ENCODE data around the gene OR6X1. TPM values are rescaled to one million over a fixed set of nuclear protein-coding genes. Genes with fewer than 3 reads are reported as not detected.

OR6X1 gene
- total RNA-seq, 1 donor from 2014 or later, result not detected

DNA sequence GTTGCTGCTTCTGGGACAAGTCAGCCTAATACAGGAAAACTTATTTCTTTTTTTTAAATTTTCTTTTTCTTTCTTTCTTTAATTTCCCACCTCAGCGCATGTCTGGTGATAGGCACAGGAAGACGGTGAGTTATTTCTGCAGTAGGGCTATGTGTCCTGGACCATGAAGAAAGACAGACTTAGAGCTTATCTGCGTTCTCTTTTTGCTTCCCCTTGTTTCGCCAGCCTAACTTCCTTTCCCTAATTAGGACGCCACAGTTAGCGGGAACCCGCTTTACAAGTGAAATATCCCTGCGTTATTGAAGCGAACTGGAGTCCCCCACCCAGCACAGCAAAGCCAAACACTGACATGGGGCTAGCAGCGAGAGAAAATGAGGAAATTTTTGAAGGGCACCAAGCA, 43.2 kb upstream of the OR6X1 start:
- TF ChIP-seq, protein P1, sequence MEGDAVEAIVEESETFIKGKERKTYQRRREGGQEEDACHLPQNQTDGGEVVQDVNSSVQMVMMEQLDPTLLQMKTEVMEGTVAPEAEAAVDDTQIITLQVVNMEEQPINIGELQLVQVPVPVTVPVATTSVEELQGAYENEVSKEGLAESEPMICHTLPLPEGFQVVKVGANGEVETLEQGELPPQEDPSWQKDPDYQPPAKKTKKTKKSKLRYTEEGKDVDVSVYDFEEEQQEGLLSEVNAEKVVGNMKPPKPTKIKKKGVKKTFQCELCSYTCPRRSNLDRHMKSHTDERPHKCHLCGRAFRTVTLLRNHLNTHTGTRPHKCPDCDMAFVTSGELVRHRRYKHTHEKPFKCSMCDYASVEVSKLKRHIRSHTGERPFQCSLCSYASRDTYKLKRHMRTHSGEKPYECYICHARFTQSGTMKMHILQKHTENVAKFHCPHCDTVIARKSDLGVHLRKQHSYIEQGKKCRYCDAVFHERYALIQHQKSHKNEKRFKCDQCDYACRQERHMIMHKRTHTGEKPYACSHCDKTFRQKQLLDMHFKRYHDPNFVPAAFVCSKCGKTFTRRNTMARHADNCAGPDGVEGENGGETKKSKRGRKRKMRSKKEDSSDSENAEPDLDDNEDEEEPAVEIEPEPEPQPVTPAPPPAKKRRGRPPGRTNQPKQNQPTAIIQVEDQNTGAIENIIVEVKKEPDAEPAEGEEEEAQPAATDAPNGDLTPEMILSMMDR (IDR thresholded peaks at IDR 0.05; ENCODE audit: insufficient read depth, low read length, poor library complexity, severe bottlenecking), result no peak
- no peaks in the 10 kb centered on the region for H3K36me3 ChIP-seq (ENCODE audit: control insufficient read depth, insufficient read depth, low read length)
- no peaks in the 10 kb centered on the region for H3K27me3 ChIP-seq (ENCODE audit: control insufficient read depth, insufficient read depth, low read length)
- no peak for DNase-seq (ENCODE audit: low read depth)
- no peak overlapping the region for H3K4me3 ChIP-seq (ENCODE audit: low read depth, low read length)

DNA sequence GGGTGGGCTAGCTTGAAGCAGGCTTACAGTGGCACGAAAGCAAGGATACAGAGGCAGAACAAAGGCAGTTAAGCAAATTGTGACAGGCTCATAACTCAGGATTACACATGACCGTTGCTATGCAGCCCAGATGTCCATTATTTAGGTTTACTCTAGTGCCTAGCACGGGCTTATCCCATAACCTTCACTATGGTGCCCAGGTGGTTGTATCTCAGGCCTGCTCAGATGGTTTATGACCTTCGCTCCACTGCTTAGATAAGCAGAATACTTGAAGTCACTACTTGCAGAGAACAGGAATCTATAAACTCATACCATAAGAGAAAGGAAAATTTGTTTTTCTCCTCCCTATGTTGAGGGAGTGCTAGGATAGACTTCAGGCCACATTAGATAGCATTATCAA, 42.8 kb upstream of the OR6X1 start:
- no peaks in the 10 kb centered on the region for H3K27me3 ChIP-seq (ENCODE audit: control insufficient read depth, insufficient read depth, low read length)
- H3K36me3 ChIP-seq (ENCODE audit: control insufficient read depth, insufficient read depth, low read length), result no peaks in the 10 kb centered on the region
- TF ChIP-seq, protein P1 (IDR thresholded peaks at IDR 0.05; ENCODE audit: insufficient read depth, low read length, poor library complexity, severe bottlenecking), result no peak
- DNase-seq (ENCODE audit: low read depth), result no peak
- no peak overlapping the region for H3K4me3 ChIP-seq (ENCODE audit: low read depth, low read length)

DNA sequence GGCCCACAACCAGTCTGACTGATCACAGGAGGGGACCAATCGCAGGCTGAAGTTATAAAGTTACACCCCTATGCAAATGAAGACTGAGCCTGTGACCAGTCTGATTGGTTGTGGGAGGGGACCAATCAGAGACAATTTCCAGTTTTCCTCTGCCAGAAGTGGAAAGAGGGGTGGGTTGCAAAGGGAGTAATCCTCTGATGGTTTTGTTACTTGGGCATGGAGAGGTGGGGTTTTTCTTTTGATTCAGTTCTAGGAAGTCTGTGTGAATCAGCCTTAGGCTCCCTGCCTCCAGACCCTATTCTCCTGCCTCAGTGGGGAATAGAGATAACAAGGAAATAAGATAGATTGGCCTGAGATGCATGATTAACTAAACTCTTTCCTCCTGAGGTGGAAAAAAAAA, 41.9 kb upstream of the OR6X1 start:
- TF ChIP-seq, protein P1 (IDR thresholded peaks at IDR 0.05; ENCODE audit: insufficient read depth, low read length, poor library complexity, severe bottlenecking), result no peak

DNA sequence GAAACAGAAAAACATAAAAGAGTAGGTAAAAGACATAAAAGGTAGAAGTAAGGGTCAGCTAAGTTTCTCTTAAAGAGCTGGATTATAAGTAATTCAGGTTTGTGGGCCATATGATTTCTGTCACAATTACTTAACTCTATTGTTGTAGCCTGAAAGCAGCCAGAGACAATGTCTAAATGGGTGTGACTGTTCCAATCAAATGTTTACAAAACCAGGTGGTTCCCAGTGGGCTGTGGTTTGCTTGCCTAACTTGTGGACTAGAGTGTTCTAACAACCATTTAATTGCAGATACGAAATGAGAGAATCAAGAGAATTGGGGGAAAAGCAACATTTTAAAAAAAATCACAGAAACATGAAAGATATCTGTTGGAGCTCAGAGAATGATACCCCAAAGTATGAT, 29.2 kb upstream of the OR6X1 start:
- Histone ChIP-seq H3K36me3 (ENCODE audit: control insufficient read depth, insufficient read depth, low read length) (no peaks in the 10 kb centered on the region), H3K27me3 (ENCODE audit: control insufficient read depth, insufficient read depth, low read length) (no peaks in the 10 kb centered on the region), H3K4me3 (ENCODE audit: low read depth, low read length) (no peak overlapping the region)
- TF ChIP-seq, protein P1 (IDR thresholded peaks at IDR 0.05; ENCODE audit: insufficient read depth, low read length, poor library complexity, severe bottlenecking), result no peak
- no peak for DNase-seq (ENCODE audit: low read depth)

More for the DNA sequence above, 41.9 kb upstream of the OR6X1 start:
- DNase-seq (ENCODE audit: low read depth), result no peak
- Histone ChIP-seq H3K36me3 (ENCODE audit: control insufficient read depth, insufficient read depth, low read length) (no peaks in the 10 kb centered on the region), H3K27me3 (ENCODE audit: control insufficient read depth, insufficient read depth, low read length) (no peaks in the 10 kb centered on the region), H3K4me3 (ENCODE audit: low read depth, low read length) (no peak overlapping the region)

DNA sequence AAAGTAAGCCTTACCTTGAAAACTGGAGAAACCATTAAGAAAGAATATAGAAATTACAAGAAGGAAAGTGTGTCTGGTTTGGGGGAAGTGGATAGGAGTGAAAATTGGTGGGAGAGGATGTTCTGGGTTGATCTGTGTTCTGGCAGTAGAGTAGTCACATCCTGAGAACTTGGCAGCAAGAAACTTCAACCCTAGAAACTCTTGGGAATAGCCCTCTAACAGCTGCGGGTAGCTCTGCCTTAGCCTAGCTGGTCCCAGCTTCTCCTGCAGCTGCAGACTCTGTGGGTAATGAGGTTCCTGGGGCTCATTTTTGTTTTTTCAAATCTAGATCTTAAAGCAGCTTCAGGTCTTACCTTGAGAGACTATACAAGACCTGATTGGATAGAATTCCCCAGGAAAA, 24.2 kb upstream of the OR6X1 start:
- Histone ChIP-seq H3K27me3 (ENCODE audit: control insufficient read depth, insufficient read depth, low read length) (no peaks in the 10 kb centered on the region), H3K36me3 (ENCODE audit: control insufficient read depth, insufficient read depth, low read length) (no peaks in the 10 kb centered on the region), H3K4me3 (ENCODE audit: low read depth, low read length) (no peak overlapping the region)
- DNase-seq (ENCODE audit: low read depth), result no peak
- TF ChIP-seq, protein P1 (IDR thresholded peaks at IDR 0.05; ENCODE audit: insufficient read depth, low read length, poor library complexity, severe bottlenecking), result no peak

DNA sequence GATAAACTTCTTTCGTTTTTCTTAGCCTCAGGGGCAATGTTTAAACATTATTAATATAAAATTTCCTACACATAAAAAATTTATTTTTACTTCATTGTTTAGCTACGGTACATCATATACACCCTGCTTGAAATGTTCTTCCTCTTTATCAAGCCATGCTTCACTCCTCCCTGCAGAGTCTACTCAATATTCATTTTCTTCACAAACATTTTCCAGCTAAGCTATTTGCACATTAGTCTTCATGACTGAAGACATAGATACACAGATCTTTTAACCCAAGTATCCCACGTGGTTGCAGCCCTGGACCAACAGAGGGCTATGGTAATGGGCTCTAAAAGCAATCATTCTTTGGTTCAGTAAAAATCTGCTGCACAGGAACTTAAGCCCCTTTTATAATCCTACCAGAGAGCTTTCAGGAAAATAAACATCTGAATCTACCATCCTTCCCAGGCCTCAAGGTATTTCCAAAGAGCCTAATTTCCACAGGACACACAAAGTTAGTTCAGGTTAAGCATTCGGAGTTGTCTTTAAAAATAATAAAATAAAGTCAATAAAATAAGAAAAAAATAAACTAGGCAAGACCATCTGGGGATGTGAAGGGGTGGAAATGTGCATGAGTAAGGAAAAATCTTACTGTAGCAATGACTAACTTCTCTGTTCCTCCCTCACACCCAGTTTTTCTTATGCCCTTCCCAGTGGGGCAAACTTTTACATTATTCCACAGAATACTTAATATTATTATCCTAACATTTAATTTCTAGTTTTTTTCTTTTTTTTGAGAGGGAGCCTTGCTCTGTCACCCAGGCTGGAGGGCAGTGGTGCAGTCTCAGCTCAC, 21.6 kb upstream of the OR6X1 start:
- DNase-seq (ENCODE audit: low read depth), result no peak
- TF ChIP-seq, protein P1 (IDR thresholded peaks at IDR 0.05; ENCODE audit: insufficient read depth, low read length, poor library complexity, severe bottlenecking), result no peak
- H3K27me3 ChIP-seq (ENCODE audit: control insufficient read depth, insufficient read depth, low read length), result no peaks in the 10 kb centered on the region
- no peaks in the 10 kb centered on the region for H3K36me3 ChIP-seq (ENCODE audit: control insufficient read depth, insufficient read depth, low read length)
- no peak overlapping the region for H3K4me3 ChIP-seq (ENCODE audit: low read depth, low read length)

Measured in kidney epithelial cell (primary cell).